Trophoblast cell (in vitro differentiated cells and primary cell): Measurements from ENCODE around the gene ARX. TPM values are rescaled to one million over a fixed set of nuclear protein-coding genes. Genes with fewer than 3 reads are reported as not detected.

Experiments used
- DNase-seq, 2 donors: peaks; one replicate each; pipeline ENCODE4 v3.0.0-alpha.2; 2016
- H2AFZ ChIP-seq: 2 replicates; pipeline ENCODE4 v1.6.1; 2013; ENCODE audit warnings: low read length, moderate library complexity, mild to moderate bottlenecking; ENCODE audit not compliant: insufficient read depth, poor library complexity
- H2AK5ac ChIP-seq: 2 replicates; pipeline ENCODE4 v1.6.1; 2013; ENCODE audit warnings: mild to moderate bottlenecking, low read length
- H2BK120ac ChIP-seq: 2 replicates; pipeline ENCODE4 v1.6.1; 2013; ENCODE audit warnings: low read length, mild to moderate bottlenecking, moderate library complexity; ENCODE audit not compliant: insufficient read depth, poor library complexity
- H2BK12ac ChIP-seq: 2 replicates; pipeline ENCODE4 v1.6.1; 2013; ENCODE audit warnings: mild to moderate bottlenecking, low read length, moderate library complexity
- H2BK5ac ChIP-seq: 2 replicates; pipeline ENCODE4 v1.6.1; 2013; ENCODE audit warnings: low read length, low read depth, moderate library complexity, mild to moderate bottlenecking; ENCODE audit not compliant: poor library complexity
- H3K14ac ChIP-seq: 2 replicates; pipeline ENCODE4 v1.6.1; 2013; ENCODE audit warnings: mild to moderate bottlenecking, low read length
- H3K18ac ChIP-seq: 2 replicates; pipeline ENCODE4 v1.6.1; 2013; ENCODE audit warnings: mild to moderate bottlenecking, low read length
- H3K23ac ChIP-seq: 2 replicates; pipeline ENCODE4 v1.6.1; 2013; ENCODE audit warnings: low read length
- H3K27ac ChIP-seq: 2 replicates; pipeline ENCODE4 v1.5.1; 2013; ENCODE audit warnings: low read depth, mild to moderate bottlenecking, inconsistent platforms, low read length, moderate library complexity
- H3K27me3 ChIP-seq: 2 replicates; pipeline ENCODE4 v1.6.1; 2013; ENCODE audit warnings: inconsistent platforms, mild to moderate bottlenecking, low read length, moderate library complexity; ENCODE audit not compliant: insufficient read depth
- H3K36me3 ChIP-seq, 2 experiments: 1 replicate in 1 of 2; 2 replicates in 1 of 2; pipeline ENCODE4 v1.6.1; 2013; ENCODE audit warnings: low read length in 2 of 2, mild to moderate bottlenecking in 2 of 2, moderate library complexity in 1 of 2; ENCODE audit not compliant: insufficient read depth in 2 of 2, control insufficient read depth in 1 of 2
- H3K4ac ChIP-seq: 2 replicates; pipeline ENCODE4 v1.6.1; 2013; ENCODE audit warnings: low read depth, mild to moderate bottlenecking, low read length, moderate library complexity
- H3K4me1 ChIP-seq, 2 experiments: 1 replicate in 1 of 2; 2 replicates in 1 of 2; pipeline ENCODE4 v1.6.1; 2013; ENCODE audit warnings: low read length in 2 of 2, mild to moderate bottlenecking in 2 of 2, moderate library complexity in 1 of 2; ENCODE audit not compliant: insufficient read depth in 2 of 2, control insufficient read depth in 1 of 2
- H3K4me2 ChIP-seq: 2 replicates; pipeline ENCODE4 v1.6.1; 2013; ENCODE audit warnings: inconsistent platforms, mild to moderate bottlenecking, low read length, moderate library complexity
- H3K4me3 ChIP-seq: 2 replicates; pipeline ENCODE4 v1.5.1; 2013; ENCODE audit warnings: mild to moderate bottlenecking, low read depth, low read length, inconsistent platforms
- H3K79me1 ChIP-seq: one replicate; pipeline ENCODE4 v1.6.1; 2013; ENCODE audit warnings: low read length
- H3K79me2 ChIP-seq: 2 replicates; pipeline ENCODE4 v1.6.1; 2013; ENCODE audit warnings: low read length, mild to moderate bottlenecking; ENCODE audit not compliant: control insufficient read depth, insufficient read depth, poor library complexity
- H3K9ac ChIP-seq: 2 replicates; pipeline ENCODE4 v1.6.1; 2013; ENCODE audit warnings: mild to moderate bottlenecking, low read length
- H3K9me3 ChIP-seq: 2 replicates; pipeline ENCODE4 v1.6.1; 2013; ENCODE audit warnings: low read depth, mild to moderate bottlenecking, control low read depth, inconsistent platforms, low read length; ENCODE audit not compliant: insufficient read depth
- H4K12ac ChIP-seq: 2 replicates; pipeline ENCODE4 v1.6.1; 2013; ENCODE audit warnings: low read depth, mild to moderate bottlenecking, low read length, moderate library complexity
- H4K8ac ChIP-seq: 2 replicates; pipeline ENCODE4 v1.6.1; 2013; ENCODE audit warnings: low read depth, mild to moderate bottlenecking, low read length, moderate library complexity
- H4K91ac ChIP-seq: one replicate; pipeline ENCODE4 v1.6.1; 2013; ENCODE audit warnings: low read depth, mild to moderate bottlenecking, low read length, moderate library complexity
- WGBS: extraction: QIAGEN DNeasy Blood & Tissue Kit; methylation state at CpG from one replicate; pipeline ENCODE4 v1.1.7; 2013; ENCODE audit warnings: missing lambda C conversion rate; ENCODE audit not compliant: insufficient read length, insufficient coverage; ENCODE audit errors: extremely low coverage; 5-methylcytosine and 5-hydroxymethylcytosine counted together
- polyA plus RNA-seq: library from polyadenylated mRNA; stranded (reverse); fragments of 200-250 nt; gene quantifications from 2 replicates; pipeline ENCODE4 v1.2.3, GENCODE V29; 2013

The ARX gene
- 0.03 TPM in 1 of 2 replicates, not detected in the other for polyA plus RNA-seq

DNA sequence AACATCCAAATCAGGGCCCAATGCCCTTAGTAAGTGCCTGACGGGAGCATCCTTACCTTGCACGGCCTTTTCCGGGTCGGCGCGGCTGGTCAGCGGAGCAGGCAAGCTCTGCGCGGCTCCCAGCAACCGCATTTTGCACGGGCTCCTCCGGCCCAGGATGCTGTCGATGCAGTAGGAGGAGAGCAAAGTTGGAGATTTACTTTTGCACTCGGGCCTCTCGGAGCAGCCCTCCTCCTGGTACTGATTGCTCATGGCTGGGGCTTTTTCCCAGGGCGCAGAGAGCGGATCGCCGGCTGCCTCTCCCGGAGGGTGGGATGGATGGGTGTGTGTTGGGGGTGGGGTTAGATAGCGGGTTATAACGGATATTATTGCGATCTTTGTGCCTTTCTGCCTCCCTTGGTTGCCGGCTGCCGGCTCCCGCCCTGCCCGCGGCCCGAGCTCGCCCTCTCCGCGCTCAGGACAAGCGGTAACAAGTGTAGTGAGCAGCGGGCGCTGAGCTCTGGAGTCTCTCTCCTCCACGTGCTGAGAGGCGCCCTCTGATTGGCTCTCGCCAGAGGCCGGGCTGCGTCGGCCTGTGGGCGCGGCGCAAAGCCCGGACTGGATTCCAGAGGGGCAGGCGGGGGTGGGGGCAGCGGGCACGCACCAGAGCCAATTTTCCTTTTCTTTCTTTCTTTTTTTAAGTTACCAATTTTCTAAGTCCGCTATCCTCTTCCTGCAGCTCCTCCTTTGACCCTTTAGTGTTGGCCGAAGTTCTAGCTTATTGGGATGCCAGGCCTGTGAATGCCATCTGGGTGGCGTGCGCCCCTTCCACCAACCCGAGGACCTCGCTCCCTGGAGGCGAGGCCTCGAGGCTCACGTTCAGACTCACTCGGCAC is at the start of gene ARX:
TSS of gene ARX (minus strand) at position 480 of the 875 bp plus-strand sequence. CDS start at position 252, 228 bp downstream.
- no peak within 1 kb of the TSS for H4K12ac ChIP-seq
- no CpG with 5 or more reads among the region's 58 CpGs for WGBS
- H3K9ac ChIP-seq = no peak within 1 kb of the TSS
- no peak within 1 kb of the TSS for H3K14ac ChIP-seq
- no peak within 1 kb of the TSS for H2BK5ac ChIP-seq
- no peak within 1 kb of the TSS for H3K4me3 ChIP-seq
- no peak within 1 kb of the TSS for H3K23ac ChIP-seq
- H4K91ac ChIP-seq = no peak within 1 kb of the TSS
- H3K18ac ChIP-seq = no peak within 1 kb of the TSS
- H3K4ac ChIP-seq = no peak within 1 kb of the TSS
- H3K27me3 ChIP-seq = peaks cover 75% of the 10 kb centered on the region
- H3K36me3 ChIP-seq = no peaks in the 10 kb centered on the region
- H3K4me1 ChIP-seq = peaks cover 6 to 14% of the 10 kb centered on the region in 2 experiments
- peak in 1 of 2 donors; percentile 54 for DNase-seq
- no peaks in the 10 kb centered on the region for H3K79me1 ChIP-seq
- no peak within 1 kb of the TSS for H2AFZ ChIP-seq
- peak within 1 kb of the TSS; percentile 45 for H3K4me2 ChIP-seq
- H2BK120ac ChIP-seq = no peak within 1 kb of the TSS
- H3K79me2 ChIP-seq = no peaks in the 10 kb centered on the region
- no peak within 1 kb of the TSS for H3K27ac ChIP-seq
- H3K9me3 ChIP-seq = peaks cover 6% of the 10 kb centered on the region
- H2AK5ac ChIP-seq = no peak within 1 kb of the TSS
- no peak within 1 kb of the TSS for H2BK12ac ChIP-seq
- no peak within 1 kb of the TSS for H4K8ac ChIP-seq

DNA sequence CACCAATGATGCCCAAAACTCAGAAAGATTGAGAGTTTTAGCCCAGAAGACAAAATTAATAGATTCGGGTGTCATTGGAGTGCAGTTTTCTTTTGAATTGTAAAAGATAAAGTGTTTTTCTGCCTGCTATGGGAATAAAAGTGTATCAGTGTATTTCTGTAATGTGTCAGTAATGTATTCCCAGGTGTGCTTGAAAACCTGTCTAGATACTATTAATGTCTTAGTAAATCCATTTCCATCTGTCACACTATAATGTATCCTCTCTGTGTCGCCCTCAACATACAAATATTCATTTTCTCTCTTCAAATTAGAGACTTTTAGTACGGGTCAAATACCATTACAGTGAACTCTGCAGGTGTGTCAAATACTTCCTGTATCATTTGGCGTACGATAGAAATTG is 43.5 kb upstream of the ARX start:
- Histone ChIP-seq H3K36me3 (no peaks in the 10 kb centered on the region), H3K79me2 (no peaks in the 10 kb centered on the region), H4K8ac (no peak overlapping the region), H3K79me1 (no peaks in the 10 kb centered on the region), H2BK120ac (no peak overlapping the region), H3K4me3 (no peak overlapping the region), H3K23ac (no peak overlapping the region), H2BK5ac (no peak overlapping the region), H2AFZ (no peak overlapping the region), H3K18ac (no peak overlapping the region), H3K4me1 (no peaks in the 10 kb centered on the region), H3K4me2 (no peak overlapping the region), H4K12ac (no peak overlapping the region), H4K91ac (no peak overlapping the region), H2AK5ac (no peak overlapping the region), H2BK12ac (no peak overlapping the region), H3K9me3 (no peaks in the 10 kb centered on the region), H3K14ac (no peak overlapping the region), H3K4ac (no peak overlapping the region), H3K27me3 (no peaks in the 10 kb centered on the region), H3K9ac (no peak overlapping the region), H3K27ac (no peak overlapping the region)
- WGBS = no CpG with 5 or more reads among the region's 5 CpGs
- DNase-seq = no peak

GRCh38 chrX:25052798-25053534 is 37.2 kb upstream of the ARX start:
- no CpG with 5 or more reads among the region's 4 CpGs for WGBS
- H3K27me3 ChIP-seq = no peaks in the 10 kb centered on the region
- no peaks in the 10 kb centered on the region for H3K36me3 ChIP-seq
- H3K4me3 ChIP-seq = no peak overlapping the region
- no peaks in the 10 kb centered on the region for H3K79me2 ChIP-seq
- no peaks in the 10 kb centered on the region for H3K9me3 ChIP-seq
- no peak overlapping the region for H3K18ac ChIP-seq
- H2AFZ ChIP-seq = no peak overlapping the region
- no peak overlapping the region for H2BK12ac ChIP-seq
- no peak overlapping the region for H3K9ac ChIP-seq
- H3K4me1 ChIP-seq = no peaks in the 10 kb centered on the region
- no peak overlapping the region for H3K23ac ChIP-seq
- peak in 1 of 2 donors; percentile 37 for DNase-seq
- no peak overlapping the region for H4K91ac ChIP-seq
- no peak overlapping the region for H2AK5ac ChIP-seq
- no peak overlapping the region for H3K27ac ChIP-seq
- H3K4ac ChIP-seq = no peak overlapping the region
- H4K12ac ChIP-seq = no peak overlapping the region
- H3K14ac ChIP-seq = no peak overlapping the region
- H4K8ac ChIP-seq = no peak overlapping the region
- no peak overlapping the region for H3K4me2 ChIP-seq
- H3K79me1 ChIP-seq = no peaks in the 10 kb centered on the region
- H2BK120ac ChIP-seq = no peak overlapping the region
- no peak overlapping the region for H2BK5ac ChIP-seq

DNA sequence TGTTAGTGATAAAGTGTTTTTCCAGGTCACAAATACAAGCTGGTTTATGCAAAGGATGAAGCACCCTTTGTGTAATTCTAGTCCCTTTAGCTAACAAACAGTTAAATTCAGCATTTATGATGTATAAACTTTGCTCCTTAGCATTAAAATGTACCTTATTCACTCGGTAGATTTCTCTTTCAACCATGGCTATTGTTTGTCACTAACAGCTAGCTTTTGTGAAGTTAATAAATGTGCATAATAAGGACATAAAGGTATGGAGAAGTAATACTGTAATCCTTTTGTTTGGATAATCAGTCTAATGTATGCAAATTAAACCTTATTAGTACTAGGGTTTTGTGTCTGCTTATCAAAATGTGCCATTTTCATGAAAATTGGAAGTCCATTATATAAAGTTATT is 34.2 kb upstream of the ARX start:
- Histone ChIP-seq H3K36me3 (no peaks in the 10 kb centered on the region), H3K23ac (no peak overlapping the region), H3K4me2 (no peak overlapping the region), H2BK12ac (no peak overlapping the region), H3K79me2 (no peaks in the 10 kb centered on the region), H3K9ac (no peak overlapping the region), H3K4ac (no peak overlapping the region), H3K27ac (no peak overlapping the region), H2BK5ac (no peak overlapping the region), H4K91ac (no peak overlapping the region), H3K18ac (no peak overlapping the region), H3K4me1 (no peaks in the 10 kb centered on the region), H4K12ac (no peak overlapping the region), H3K4me3 (no peak overlapping the region), H4K8ac (no peak overlapping the region), H3K14ac (no peak overlapping the region), H3K27me3 (no peaks in the 10 kb centered on the region), H3K9me3 (no peaks in the 10 kb centered on the region), H2AK5ac (no peak overlapping the region), H2BK120ac (no peak overlapping the region), H3K79me1 (no peaks in the 10 kb centered on the region), H2AFZ (no peak overlapping the region)
- no CpG with 5 or more reads among the region's 1 CpG for whole genome bisulfite sequencing
- no peak for DNase-seq
